Motor neuron (in vitro differentiated cells): ENCODE measurements around the gene MOB4. TPM values are rescaled to one million over a fixed set of nuclear protein-coding genes. Genes with fewer than 3 reads are reported as not detected.

Experiments
- ATAC-seq, 8 experiments: fragments of 200-7000 bp; cut with Tn5 transposase; replicated peaks in 6 of 8; 2 replicates each; pipeline ENCODE4 v1.8.0; 2021; ENCODE audit warnings: mild to moderate bottlenecking in 8 of 8, moderate library complexity in 8 of 8
- H3K27ac ChIP-seq, 2 donors: fragments of 250-450 bp; sonication (Bioruptor Pico); 2 replicates each; pipeline ENCODE4 v1.9.0; 2021; ENCODE audit warnings: antibody characterized with exemption in 2 of 2, mild to moderate bottlenecking in 2 of 2, moderate library complexity in 1 of 2
- H3K4me1 ChIP-seq, 2 donors: fragments of 250-450 bp; sonication (Bioruptor Pico); replicated peaks in 1 of 2; 2 replicates each; pipeline ENCODE4 v1.6.1; 2021; ENCODE audit warnings: antibody characterized with exemption in 2 of 2, mild to moderate bottlenecking in 2 of 2, moderate library complexity in 1 of 2
- H3K4me3 ChIP-seq, 5 donors: fragments of 250-450 bp; sonication (Bioruptor Pico); 2 replicates each; pipeline ENCODE4 v1.9.0; 2021; ENCODE audit warnings: antibody characterized with exemption in 5 of 5, mild to moderate bottlenecking in 5 of 5, moderate library complexity in 4 of 5
- WGBS, 10 experiments: fragments of 450-650 bp; shearing (Covaris generic); methylation state at CpG; one replicate each; pipeline ENCODE4 v1.0.0; 2022; 5-methylcytosine and 5-hydroxymethylcytosine counted together
- in situ Hi-C, 9 experiments: fragments of 400-800 bp; cut with MboI; loops; one replicate each; pipeline ENCODE4 v1.15.0; 2021; ENCODE audit warnings: low sequenced_read_pairs in 9 of 9, low pct_unique_long_range_greater_than_20kb in 2 of 9; ENCODE audit not compliant: unreplicated experiment in 9 of 9
- total RNA-seq, 8 experiments: library from RNA; unstranded; fragments of 300-600 nt; gene quantifications; 2 replicates each; pipeline versions ENCODE4 v1.2.3 to v1.2.4, GENCODE V29; 2022

MOB4 gene
- total RNA-seq, 8 experiments from 2014 or later = 31.9 to 50.9 (median 43.7) TPM

GRCh38 chr2:197499594-197500502 is 16.0 kb upstream of the MOB4 start, which contains the start of the genes HSPD1 and HSPE1:
Gene HSPD1 (minus strand): TSS chr2:197499840. CDS start chr2:197498848, 992 bp downstream.
Gene HSPE1 (plus strand): TSS chr2:197500379. CDS start chr2:197500437, 58 bp downstream.
- peak within 1 kb of the TSS; percentile 93 to 97 for H3K27ac ChIP-seq
- in situ Hi-C loops = no loop called here
- peak; percentile 72 to 89 (median 86) for ATAC-seq
- peak within 1 kb of the TSS; percentile 43 to 83 (median 70) for H3K4me3 ChIP-seq
- H3K4me1 ChIP-seq = peaks cover 13 to 25% of the 10 kb centered on the region in 2 donors
- 0% methylated on average over 1 to 12 of the region's 104 CpGs; no CpG with 5 or more reads in 4 of the 10 experiments for WGBS, 10 experiments

GRCh38 chr2:197500503-197501131 is 15.2 kb upstream of the MOB4 start:
- WGBS, 10 experiments = 0 to 7% (median 0%) methylated on average over 1 to 21 of the region's 30 CpGs
- peaks cover 13 to 25% of the 10 kb centered on the region in 2 donors for H3K4me1 ChIP-seq
- H3K27ac ChIP-seq = peak overlapping the region; percentile 93 to 97
- ATAC-seq = peak in 7 of 8 experiments; percentile 0 to 16 (median 11)
- H3K4me3 ChIP-seq = peak overlapping the region; percentile 43 to 83 (median 70)
- in situ Hi-C loops = no loop called here

- Histone ChIP-seq H3K4me1 (peaks cover 9 to 20% of the 10 kb centered on the region in 2 donors), H3K27ac (no peak overlapping the region), H3K4me3 (peak overlapping the region in 2 of 5 donors; percentile 74 to 83)
- in situ Hi-C loops = no loop called here
- ATAC-seq = no peak
- 46 to 89% (median 67%) methylated on average over 1 to 4 of the region's 4 CpGs; no CpG with 5 or more reads in 2 of the 10 experiments for WGBS, 10 experiments
These were observed 13.7 kb upstream of the MOB4 start for GRCh38 chr2:197502201-197502600.

GRCh38 chr2:197502685-197503084 is 13.2 kb upstream of the MOB4 start:
- WGBS, 10 experiments = 25 to 97% (median 84%) methylated on average over 1 to 4 of the region's 4 CpGs
- no peak for ATAC-seq
- Histone ChIP-seq H3K27ac (no peak overlapping the region), H3K4me3 (no peak overlapping the region), H3K4me1 (peaks cover 8 to 16% of the 10 kb centered on the region in 2 donors)
- in situ Hi-C loops = no loop called here

GRCh38 chr2:197504000-197504399 is 11.9 kb upstream of the MOB4 start:
- Histone ChIP-seq H3K4me1 (peaks cover 4 to 9% of the 10 kb centered on the region in 2 donors), H3K27ac (no peak overlapping the region), H3K4me3 (no peak overlapping the region)
- in situ Hi-C loops = no loop called here
- ATAC-seq = no peak
- WGBS, 10 experiments = 90 to 100% methylated on average over 2 of the region's 2 CpGs; no CpG with 5 or more reads in 8 of the 10 experiments

GRCh38 chr2:197504512-197504911 is 11.4 kb upstream of the MOB4 start:
- Histone ChIP-seq H3K4me1 (peaks cover 4 to 9% of the 10 kb centered on the region in 2 donors), H3K27ac (no peak overlapping the region), H3K4me3 (no peak overlapping the region)
- WGBS, 10 experiments = 50 to 100% (median 91%) methylated on average over 1 to 6 of the region's 6 CpGs; no CpG with 5 or more reads in 3 of the 10 experiments
- in situ Hi-C loops = no loop called here
- ATAC-seq = no peak

GRCh38 chr2:197506658-197507057 is 9.2 kb upstream of the MOB4 start:
- ATAC-seq = no peak
- Histone ChIP-seq H3K4me1 (peaks cover 1 to 4% of the 10 kb centered on the region in 2 donors), H3K27ac (no peak overlapping the region), H3K4me3 (no peak overlapping the region)
- WGBS, 10 experiments = 80 to 100% (median 96%) methylated on average over 1 to 5 of the region's 5 CpGs
- in situ Hi-C loops = no loop called here

- Histone ChIP-seq H3K27ac (no peak overlapping the region), H3K4me1 (peaks cover 12 to 16% of the 10 kb centered on the region in 2 donors), H3K4me3 (no peak overlapping the region)
- ATAC-seq = no peak
- in situ Hi-C loops = no loop called here
- 80 to 100% (median 100%) methylated on average over 1 to 5 of the region's 5 CpGs for WGBS, 10 experiments
These were observed 2.0 kb upstream of the MOB4 start for GRCh38 chr2:197513915-197514314.

GRCh38 chr2:197514754-197515153 is 1.1 kb upstream of the MOB4 start:
- Histone ChIP-seq H3K4me1 (peaks cover 12 to 16% of the 10 kb centered on the region in 2 donors), H3K27ac (peak overlapping the region; percentile 59 to 97), H3K4me3 (peak overlapping the region; percentile 72 to 96 (median 92))
- in situ Hi-C loops = no loop called here
- no peak for ATAC-seq
- 17 to 66% (median 48%) methylated on average over 2 to 3 of the region's 3 CpGs; no CpG with 5 or more reads in 6 of the 10 experiments for WGBS, 10 experiments

GRCh38 chr2:197515315-197515738 is 539 bp upstream of the MOB4 start:
- in situ Hi-C loops = no loop called here
- Histone ChIP-seq H3K27ac (peak overlapping the region; percentile 59 to 97), H3K4me3 (peak overlapping the region; percentile 72 to 96 (median 92)), H3K4me1 (peaks cover 12 to 16% of the 10 kb centered on the region in 2 donors)
- ATAC-seq = peak in 1 of 8 experiments; percentile 1
- WGBS, 10 experiments = 0 to 12% (median 0%) methylated on average over 2 to 15 of the region's 16 CpGs

- peak overlapping the region; percentile 88 to 97 for H3K27ac ChIP-seq
- 0% methylated on average over 1 of the region's 17 CpGs; no CpG with 5 or more reads in 7 of the 10 experiments for WGBS, 10 experiments
- peak in 2 of 8 experiments; percentile 5 for ATAC-seq
- H3K4me1 ChIP-seq = peaks cover 12 to 16% of the 10 kb centered on the region in 2 donors
- H3K4me3 ChIP-seq = peak overlapping the region; percentile 72 to 96 (median 92)
- in situ Hi-C loops = no loop called here
These were observed 511 bp downstream of the MOB4 start for GRCh38 chr2:197516393-197516761.

- in situ Hi-C loops = no loop called here
- Histone ChIP-seq H3K27ac (no peak overlapping the region), H3K4me1 (peaks cover 12 to 16% of the 10 kb centered on the region in 2 donors), H3K4me3 (peak overlapping the region; percentile 72 to 96 (median 92))
- no peak for ATAC-seq
- 5 to 85% (median 61%) methylated on average over 2 of the region's 2 CpGs for WGBS, 10 experiments
These were observed 1.3 kb downstream of the MOB4 start for GRCh38 chr2:197517150-197517549.

- no peaks in the 10 kb centered on the region for H3K4me1 ChIP-seq
- peak in 1 of 8 experiments; percentile 34 for ATAC-seq
- in situ Hi-C loops = no loop called here
- WGBS, 10 experiments = 28 to 100% (median 88%) methylated on average over 2 of the region's 2 CpGs; no CpG with 5 or more reads in 1 of the 10 experiments
- H3K4me3 ChIP-seq = no peak overlapping the region
- H3K27ac ChIP-seq = no peak overlapping the region
These were observed 22.5 kb downstream of the MOB4 start for GRCh38 chr2:197538412-197538811.
